BE2C (cell line): ENCODE data around the gene ZNF473.

Experiments
- DNase-seq: peaks from one replicate; pipeline ENCODE4 v3.0.0-alpha.2; 2020
- H3K27me3 ChIP-seq: fragments of 250-450 bp; sonication (Bioruptor Pico); 2 replicates; pipeline ENCODE4 v1.5.1; 2020; ENCODE audit warnings: mild to moderate bottlenecking
- H3K36me3 ChIP-seq: fragments of 250-450 bp; sonication (Bioruptor Pico); 2 replicates; pipeline ENCODE4 v1.5.1; 2020; ENCODE audit warnings: mild to moderate bottlenecking
- H3K4me1 ChIP-seq: fragments of 250-450 bp; sonication (Bioruptor Pico); 2 replicates; pipeline ENCODE4 v1.5.1; 2020
- H3K4me3 ChIP-seq: 2 replicates; pipeline ENCODE4 v1.5.1; 2011; ENCODE audit warnings: low read depth, low read length
- H3K9me3 ChIP-seq: fragments of 250-450 bp; sonication (Bioruptor Pico); 2 replicates; pipeline ENCODE4 v1.5.1; 2020
- CTCF ChIP-seq: IDR thresholded peaks from 2 replicates; pipeline ENCODE4 v1.5.1; 2012; ENCODE audit warnings: mild to moderate bottlenecking, low read depth, low read length

ZNF473 gene

GRCh38 chr19:49988007-49988406, 37.8 kb upstream of the ZNF473 start:
- TF ChIP-seq CTCF = no peak
- H3K27me3 ChIP-seq = no peaks in the 10 kb centered on the region
- no peak overlapping the region for H3K4me3 ChIP-seq
- no peaks in the 10 kb centered on the region for H3K36me3 ChIP-seq
- no peaks in the 10 kb centered on the region for H3K9me3 ChIP-seq
- DNase-seq = no peak
- no peaks in the 10 kb centered on the region for H3K4me1 ChIP-seq

- no peak for DNase-seq
- no peaks in the 10 kb centered on the region for H3K36me3 ChIP-seq
- H3K9me3 ChIP-seq = no peaks in the 10 kb centered on the region
- TF ChIP-seq CTCF = no peak
- H3K27me3 ChIP-seq = no peaks in the 10 kb centered on the region
- no peaks in the 10 kb centered on the region for H3K4me1 ChIP-seq
- no peak overlapping the region for H3K4me3 ChIP-seq
Measured at GRCh38 chr19:49988433-49988832, 37.4 kb upstream of the ZNF473 start.

- Histone ChIP-seq H3K36me3 (peaks cover 6% of the 10 kb centered on the region), H3K4me1 (no peaks in the 10 kb centered on the region), H3K27me3 (no peaks in the 10 kb centered on the region), H3K4me3 (no peak overlapping the region), H3K9me3 (no peaks in the 10 kb centered on the region)
- DNase-seq = peak; percentile 59
- no peak for TF ChIP-seq CTCF
Measured at GRCh38 chr19:49997709-49998108, 28.1 kb upstream of the ZNF473 start.

GRCh38 chr19:49999371-50000010, 26.3 kb upstream of the ZNF473 start:
- TF ChIP-seq CTCF = no peak
- H3K9me3 ChIP-seq = no peaks in the 10 kb centered on the region
- no peaks in the 10 kb centered on the region for H3K4me1 ChIP-seq
- H3K27me3 ChIP-seq = no peaks in the 10 kb centered on the region
- peaks cover 9% of the 10 kb centered on the region for H3K36me3 ChIP-seq
- no peak for DNase-seq
- H3K4me3 ChIP-seq = no peak overlapping the region

GRCh38 chr19:50000038-50000840, 25.6 kb upstream of the ZNF473 start:
- H3K4me1 ChIP-seq = no peaks in the 10 kb centered on the region
- H3K27me3 ChIP-seq = no peaks in the 10 kb centered on the region
- H3K9me3 ChIP-seq = no peaks in the 10 kb centered on the region
- no peak for TF ChIP-seq CTCF
- DNase-seq = no peak
- peaks cover 12% of the 10 kb centered on the region for H3K36me3 ChIP-seq
- H3K4me3 ChIP-seq = no peak overlapping the region
